Ramos (cell line): ENCODE data around the gene IL1RAP.
"Not testable (repeated sequence)": the region's sequence is repeated elsewhere in the genome, so short reads cannot be mapped to it uniquely, and the experiment has no call there.

ENCODE experiments used
- in situ Hi-C: fragments of 300-500 bp; cut with MboI; formaldehyde crosslinking; loops from one replicate; pipeline ENCODE4 v1.14.3; 2022; ENCODE audit warnings: low sequenced_read_pairs; ENCODE audit not compliant: unreplicated experiment

IL1RAP gene

GRCh38 chr3:190513409-190514370 is at the start of gene IL1RAP:
IL1RAP (plus strand) TSS chr3:190514085; CDS start chr3:190564290, 50,205 bp downstream.
- in situ Hi-C loops = no loop called here

GRCh38 chr3:190467922-190468321 is 46.0 kb upstream of the IL1RAP start:
- in situ Hi-C loops = no loop called here

GRCh38 chr3:190473261-190473660 is 40.6 kb upstream of the IL1RAP start:
- in situ Hi-C loops = not testable (repeated sequence)

GRCh38 chr3:190481779-190482178 is 32.1 kb upstream of the IL1RAP start:
- in situ Hi-C loops = no loop called here

- in situ Hi-C loops = no loop called here
These were observed 27.9 kb upstream of the IL1RAP start for GRCh38 chr3:190485830-190486532.

GRCh38 chr3:190486533-190486864 is 27.4 kb upstream of the IL1RAP start:
- in situ Hi-C loops = no loop called here

- in situ Hi-C loops = no loop called here
These were observed 26.8 kb upstream of the IL1RAP start for GRCh38 chr3:190486908-190487607.

- in situ Hi-C loops = no loop called here
These were observed 22.3 kb upstream of the IL1RAP start for GRCh38 chr3:190491533-190492054.

GRCh38 chr3:190492129-190492528 is 21.8 kb upstream of the IL1RAP start:
- in situ Hi-C loops = no loop called here

GRCh38 chr3:190492966-190493365 is 20.9 kb upstream of the IL1RAP start:
- in situ Hi-C loops = no loop called here

- in situ Hi-C loops = no loop called here
These were observed 19.0 kb upstream of the IL1RAP start for GRCh38 chr3:190494907-190495306.

GRCh38 chr3:190495354-190495753 is 18.5 kb upstream of the IL1RAP start:
- in situ Hi-C loops = no loop called here

- in situ Hi-C loops = no loop called here
These were observed 18.1 kb upstream of the IL1RAP start for GRCh38 chr3:190495796-190496195.

- in situ Hi-C loops = no loop called here
These were observed 17.0 kb upstream of the IL1RAP start for GRCh38 chr3:190496859-190497258.

GRCh38 chr3:190497811-190498210 is 16.1 kb upstream of the IL1RAP start:
- in situ Hi-C loops = no loop called here

GRCh38 chr3:190498293-190498692 is 15.6 kb upstream of the IL1RAP start:
- in situ Hi-C loops = no loop called here

GRCh38 chr3:190499122-190499521 is 14.8 kb upstream of the IL1RAP start:
- in situ Hi-C loops = no loop called here

- in situ Hi-C loops = no loop called here
These were observed 10.9 kb upstream of the IL1RAP start for GRCh38 chr3:190502946-190503345.

- in situ Hi-C loops = no loop called here
These were observed 9.3 kb upstream of the IL1RAP start for GRCh38 chr3:190504354-190505125.
